ENCODE data around the gene SLAMF6.
"Not testable (repeated sequence)": the region's sequence is repeated elsewhere in the genome, so short reads cannot be mapped to it uniquely, and the experiment has no call there.

SLAMF6 gene

DNA sequence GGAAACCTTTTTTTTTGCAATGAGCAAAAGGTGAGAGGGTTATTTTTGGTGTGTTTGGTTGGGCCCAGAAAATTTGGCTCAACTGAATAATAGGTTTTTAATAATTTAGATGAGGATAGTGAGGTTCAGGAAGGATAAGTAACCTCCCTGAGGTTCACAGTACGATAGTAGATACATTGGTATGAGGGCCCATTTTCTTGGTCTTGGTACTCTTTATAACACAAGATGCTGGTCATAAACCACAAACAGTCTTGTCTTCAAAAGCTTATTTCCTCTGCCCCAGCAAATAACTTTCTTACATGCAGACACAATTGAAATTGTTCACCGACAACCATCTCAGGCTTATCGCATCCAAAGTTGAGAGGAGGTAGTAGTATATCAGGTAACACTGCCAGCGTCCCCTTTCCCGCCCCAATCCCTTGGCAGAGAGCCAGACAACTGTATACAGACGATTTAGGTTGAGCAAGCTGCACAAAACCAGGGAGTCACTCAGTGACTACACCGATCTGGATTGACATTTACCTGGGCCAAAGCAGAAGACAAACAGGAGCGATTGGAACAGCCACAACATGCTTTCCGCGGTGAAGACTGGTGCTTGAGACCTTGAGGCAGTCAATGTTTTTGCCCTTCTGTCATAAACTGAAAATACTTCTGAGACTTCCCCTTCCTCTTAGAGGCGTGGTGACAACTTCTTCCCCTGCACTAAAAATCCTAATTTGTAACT is at the start of gene SLAMF6:
TSS of gene SLAMF6 (minus strand) at position 634 of the 724 bp plus-strand sequence. CDS start at position 571, 63 bp downstream.
- no peaks in the 10 kb centered on the region for H3K9me3 ChIP-seq (ENCODE audit: control insufficient read depth, low read length)
- no peaks in the 10 kb centered on the region for H3K36me3 ChIP-seq (ENCODE audit: control insufficient read depth, insufficient read depth, low read length)
- peaks cover 16% of the 10 kb centered on the region for H3K4me1 ChIP-seq (ENCODE audit: control insufficient read depth, insufficient read depth, low read length)
- H3K27me3 ChIP-seq (ENCODE audit: control insufficient read depth, insufficient read depth, low read length): no peaks in the 10 kb centered on the region
- no peak within 1 kb of the TSS for H3K9ac ChIP-seq (ENCODE audit: low read length)
- H3K4me3 ChIP-seq (ENCODE audit: low read length): no peak within 1 kb of the TSS

DNA sequence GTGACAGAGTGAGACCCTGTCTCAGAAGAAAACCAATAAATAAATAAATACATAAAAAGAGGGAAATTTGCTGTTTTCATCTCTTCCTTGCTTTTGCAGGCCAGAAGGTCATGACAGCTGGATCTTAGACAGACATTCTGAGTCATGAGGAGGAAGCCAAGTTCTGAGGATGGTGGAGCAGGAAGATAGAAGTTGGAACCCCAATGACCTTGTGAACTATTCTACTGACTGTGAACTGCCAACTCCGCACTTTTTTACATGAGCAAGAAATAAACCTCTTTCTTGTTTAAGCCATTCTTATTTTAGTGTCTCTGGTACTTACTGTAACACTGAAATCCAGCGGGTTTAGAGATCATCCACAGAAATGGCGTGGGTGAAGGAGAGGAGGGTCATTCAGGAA is 47.8 kb upstream of the SLAMF6 start:
- H3K9me3 ChIP-seq (ENCODE audit: control insufficient read depth, low read length): no peaks in the 10 kb centered on the region
- H3K9ac ChIP-seq (ENCODE audit: low read length): no peak overlapping the region
- no peaks in the 10 kb centered on the region for H3K36me3 ChIP-seq (ENCODE audit: control insufficient read depth, insufficient read depth, low read length)
- no peak overlapping the region for H3K4me3 ChIP-seq (ENCODE audit: low read length)
- H3K4me1 ChIP-seq (ENCODE audit: control insufficient read depth, insufficient read depth, low read length): no peaks in the 10 kb centered on the region
- no peaks in the 10 kb centered on the region for H3K27me3 ChIP-seq (ENCODE audit: control insufficient read depth, insufficient read depth, low read length)

DNA sequence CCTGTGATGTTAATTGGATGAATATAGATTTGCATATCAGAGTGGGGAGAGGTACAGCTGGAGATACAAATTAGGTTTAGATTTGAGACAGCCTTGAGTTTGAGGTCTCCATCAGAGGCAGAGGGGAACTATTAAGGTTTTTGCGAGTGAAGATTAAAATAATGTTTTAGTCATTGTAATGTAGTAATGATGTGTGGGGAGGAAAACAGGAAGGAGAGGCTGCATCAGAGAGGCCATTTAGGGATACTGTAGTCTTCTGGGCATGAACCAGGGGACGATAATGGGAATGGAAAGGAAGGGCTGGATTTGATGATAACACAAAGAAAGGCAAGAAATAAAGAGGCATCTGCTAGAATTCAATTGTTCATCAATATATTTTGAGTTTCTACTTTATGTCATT is 46.8 kb upstream of the SLAMF6 start:
- Histone ChIP-seq H3K27me3 (ENCODE audit: control insufficient read depth, insufficient read depth, low read length) (no peaks in the 10 kb centered on the region), H3K9ac (ENCODE audit: low read length) (no peak overlapping the region), H3K4me1 (ENCODE audit: control insufficient read depth, insufficient read depth, low read length) (no peaks in the 10 kb centered on the region), H3K9me3 (ENCODE audit: control insufficient read depth, low read length) (no peaks in the 10 kb centered on the region), H3K36me3 (ENCODE audit: control insufficient read depth, insufficient read depth, low read length) (no peaks in the 10 kb centered on the region), H3K4me3 (ENCODE audit: low read length) (no peak overlapping the region)

DNA sequence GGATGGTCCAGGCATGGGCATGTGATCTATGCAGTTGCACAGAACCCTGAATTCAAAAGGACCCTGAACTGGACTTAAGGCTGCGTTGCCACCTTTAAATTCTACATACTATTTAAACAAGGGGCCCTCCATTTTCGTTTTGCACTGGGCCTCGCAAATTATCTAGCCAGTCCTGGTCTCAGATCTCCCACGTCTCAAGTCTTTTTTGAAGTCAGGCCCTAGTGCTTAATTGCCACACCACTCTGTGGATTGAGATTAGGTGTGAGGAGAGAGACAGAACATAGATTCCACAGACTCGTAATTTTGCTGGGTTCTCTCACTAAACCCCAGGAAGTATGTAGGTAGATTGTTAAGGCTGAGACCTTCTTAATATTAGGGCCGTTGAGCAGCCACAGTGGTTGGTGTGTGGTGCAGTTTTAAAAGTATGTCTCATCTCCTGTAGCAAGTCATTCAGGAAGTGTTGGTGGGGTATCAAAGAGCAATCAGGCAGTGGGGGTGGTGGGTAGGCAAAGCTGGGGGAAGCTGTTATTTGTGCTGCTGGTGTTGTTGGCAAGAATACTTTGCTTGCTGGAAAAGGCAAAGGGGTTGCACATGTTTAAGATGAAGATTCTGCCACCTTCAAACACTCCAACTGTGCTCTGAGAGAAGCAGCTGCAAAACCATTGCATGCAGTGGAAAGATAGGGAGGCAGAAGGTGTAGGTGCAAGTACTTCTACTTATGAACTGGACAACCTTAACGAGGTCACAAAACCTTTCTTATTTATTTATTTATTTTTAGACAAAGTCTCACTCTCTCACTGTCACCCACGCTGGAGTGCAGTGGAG is 45.0 kb upstream of the SLAMF6 start:
- Histone ChIP-seq H3K36me3 (ENCODE audit: control insufficient read depth, insufficient read depth, low read length) (no peaks in the 10 kb centered on the region), H3K27me3 (ENCODE audit: control insufficient read depth, insufficient read depth, low read length) (no peaks in the 10 kb centered on the region), H3K4me1 (ENCODE audit: control insufficient read depth, insufficient read depth, low read length) (no peaks in the 10 kb centered on the region), H3K4me3 (ENCODE audit: low read length) (no peak overlapping the region), H3K9me3 (ENCODE audit: control insufficient read depth, low read length) (no peaks in the 10 kb centered on the region), H3K9ac (ENCODE audit: low read length) (no peak overlapping the region)

DNA sequence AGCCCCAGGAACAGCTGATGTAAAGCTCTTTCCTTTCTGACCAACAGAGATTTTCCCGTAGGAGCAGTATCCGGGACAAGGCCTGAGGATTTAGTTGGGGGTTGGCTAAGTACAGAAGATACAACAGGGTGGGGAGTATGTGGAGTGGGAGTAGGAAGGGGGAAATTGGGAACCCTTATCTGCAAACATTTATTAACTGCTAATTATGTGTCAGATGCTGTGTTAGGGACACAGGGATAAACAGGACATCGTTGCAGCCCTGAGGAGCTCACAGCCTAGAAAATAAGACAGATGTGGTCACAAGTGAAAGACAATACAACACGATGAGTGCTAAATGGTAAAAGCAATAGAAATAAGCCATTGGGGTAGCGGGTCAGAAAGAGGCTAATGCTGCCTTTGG is 44.3 kb upstream of the SLAMF6 start:
- Histone ChIP-seq H3K4me1 (ENCODE audit: control insufficient read depth, insufficient read depth, low read length) (no peaks in the 10 kb centered on the region), H3K36me3 (ENCODE audit: control insufficient read depth, insufficient read depth, low read length) (no peaks in the 10 kb centered on the region), H3K4me3 (ENCODE audit: low read length) (no peak overlapping the region), H3K9me3 (ENCODE audit: control insufficient read depth, low read length) (no peaks in the 10 kb centered on the region), H3K27me3 (ENCODE audit: control insufficient read depth, insufficient read depth, low read length) (no peaks in the 10 kb centered on the region), H3K9ac (ENCODE audit: low read length) (no peak overlapping the region)

DNA sequence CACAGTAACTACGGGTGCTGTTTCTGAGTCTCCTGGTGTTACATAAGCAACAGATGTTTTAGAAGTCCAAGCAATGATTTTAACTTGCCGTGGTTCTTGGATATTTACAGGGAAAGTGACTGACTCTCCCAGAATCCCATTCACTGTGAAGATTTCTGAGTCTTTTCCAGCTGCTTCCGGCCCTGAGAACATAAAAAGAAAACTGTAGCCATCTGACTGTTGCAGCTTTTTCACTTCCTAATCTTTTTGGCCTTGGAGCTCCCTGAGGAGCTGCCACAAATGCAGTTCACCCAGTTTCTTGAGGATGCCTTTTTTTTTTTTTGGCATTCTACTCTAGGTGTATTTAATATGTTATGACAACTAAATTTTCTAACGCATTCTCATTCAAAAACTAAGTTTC is 42.5 kb upstream of the SLAMF6 start:
- Histone ChIP-seq H3K4me3 (ENCODE audit: low read length) (no peak overlapping the region), H3K9ac (ENCODE audit: low read length) (no peak overlapping the region), H3K36me3 (ENCODE audit: control insufficient read depth, insufficient read depth, low read length) (no peaks in the 10 kb centered on the region), H3K4me1 (ENCODE audit: control insufficient read depth, insufficient read depth, low read length) (no peaks in the 10 kb centered on the region), H3K9me3 (ENCODE audit: control insufficient read depth, low read length) (no peaks in the 10 kb centered on the region), H3K27me3 (ENCODE audit: control insufficient read depth, insufficient read depth, low read length) (no peaks in the 10 kb centered on the region)

DNA sequence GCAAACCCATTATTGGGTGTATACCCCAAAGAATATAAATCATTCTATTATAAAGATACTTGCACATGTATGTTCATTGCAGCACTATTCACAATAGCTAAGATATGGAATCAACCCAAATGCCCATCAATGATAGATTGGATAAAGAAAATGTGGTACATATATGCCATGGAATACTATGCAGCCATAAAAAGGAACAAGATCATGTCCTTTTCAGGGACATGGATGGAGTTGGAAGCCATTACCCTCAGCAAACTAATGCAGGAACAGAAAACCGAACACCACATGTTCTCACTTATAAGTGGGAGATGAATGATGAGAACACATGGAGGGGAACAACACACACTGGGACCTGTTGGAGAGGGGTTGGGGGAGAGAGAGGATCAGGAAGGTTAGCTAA is 40.2 kb upstream of the SLAMF6 start:
- H3K27me3 ChIP-seq (ENCODE audit: control insufficient read depth, insufficient read depth, low read length); H3K4me3 ChIP-seq (ENCODE audit: low read length); H3K4me1 ChIP-seq (ENCODE audit: control insufficient read depth, insufficient read depth, low read length); H3K9ac ChIP-seq (ENCODE audit: low read length); H3K36me3 ChIP-seq (ENCODE audit: control insufficient read depth, insufficient read depth, low read length); H3K9me3 ChIP-seq (ENCODE audit: control insufficient read depth, low read length): not testable (repeated sequence)

DNA sequence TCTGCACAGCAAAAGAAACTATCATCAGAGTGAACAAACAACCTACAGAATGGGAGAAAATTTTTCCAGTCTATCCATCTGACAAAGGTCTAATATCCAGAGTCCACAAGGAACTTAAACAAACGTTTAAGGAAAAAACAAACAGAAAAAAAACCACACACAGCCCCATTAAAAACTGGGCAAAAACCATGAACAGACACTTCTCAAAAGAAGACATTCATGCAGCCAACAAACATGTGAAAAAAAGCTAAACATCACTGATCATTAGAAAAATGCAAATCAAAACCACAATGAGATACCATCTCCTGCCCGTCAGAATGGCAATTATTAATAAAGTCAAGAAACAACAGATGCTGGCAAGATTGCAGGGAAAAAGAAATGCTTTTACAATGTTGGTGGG is 39.7 kb upstream of the SLAMF6 start:
- not testable (repeated sequence) for H3K4me1 ChIP-seq (ENCODE audit: control insufficient read depth, insufficient read depth, low read length); H3K36me3 ChIP-seq (ENCODE audit: control insufficient read depth, insufficient read depth, low read length); H3K9ac ChIP-seq (ENCODE audit: low read length); H3K4me3 ChIP-seq (ENCODE audit: low read length); H3K9me3 ChIP-seq (ENCODE audit: control insufficient read depth, low read length); H3K27me3 ChIP-seq (ENCODE audit: control insufficient read depth, insufficient read depth, low read length)

DNA sequence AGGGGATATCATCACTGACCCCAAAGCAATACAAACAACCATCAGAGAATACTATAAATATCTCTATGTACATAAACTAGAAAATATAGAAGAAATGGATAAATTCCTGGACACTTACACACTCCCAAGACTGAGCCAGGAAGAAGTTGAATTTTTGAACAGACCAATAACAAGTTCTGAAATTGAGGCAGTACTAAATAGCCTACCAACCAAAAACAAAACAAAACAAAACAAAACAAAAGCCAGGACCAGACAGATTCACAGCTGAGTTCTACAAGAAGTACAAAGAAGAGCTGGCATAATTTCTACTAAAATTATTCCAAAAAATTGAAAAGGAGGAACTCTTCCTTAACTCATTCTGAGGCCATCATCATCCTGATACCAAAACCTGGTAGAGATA is 37.8 kb upstream of the SLAMF6 start:
- no peak overlapping the region for H3K4me3 ChIP-seq (ENCODE audit: low read length)

DNA sequence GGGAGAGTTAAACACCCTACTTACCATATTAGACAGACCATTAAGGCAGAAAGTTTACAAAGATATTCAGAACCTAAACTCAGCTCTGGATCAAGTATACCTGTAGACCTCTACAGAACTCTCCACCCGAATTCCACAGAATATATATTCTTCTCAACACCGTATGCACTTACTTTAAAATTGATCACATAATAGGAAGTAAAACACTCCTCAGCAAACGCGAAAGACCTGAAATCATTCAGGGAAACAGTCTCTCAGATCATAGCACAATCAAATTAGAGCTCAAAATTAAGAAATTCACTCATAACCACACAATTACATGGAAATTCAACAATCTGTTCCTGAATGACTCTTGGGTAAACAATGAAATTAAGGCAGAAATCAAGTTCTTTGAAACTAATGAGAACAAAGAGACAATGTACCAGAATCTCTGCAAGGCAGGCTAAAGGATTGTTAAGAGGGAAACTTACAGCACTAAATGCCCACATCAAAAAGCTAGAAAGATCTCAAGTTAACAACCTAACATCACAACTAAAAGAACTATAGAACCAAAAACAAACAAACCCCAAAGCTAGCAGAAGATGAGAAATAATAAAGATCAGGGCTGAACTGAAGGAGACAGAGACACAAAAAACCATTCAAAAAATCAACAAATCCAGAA is 37.1 kb upstream of the SLAMF6 start:
- Histone ChIP-seq H3K9me3 (ENCODE audit: control insufficient read depth, low read length) (no peaks in the 10 kb centered on the region), H3K36me3 (ENCODE audit: control insufficient read depth, insufficient read depth, low read length) (no peaks in the 10 kb centered on the region), H3K4me1 (ENCODE audit: control insufficient read depth, insufficient read depth, low read length) (no peaks in the 10 kb centered on the region), H3K9ac (ENCODE audit: low read length) (no peak overlapping the region), H3K4me3 (ENCODE audit: low read length) (no peak overlapping the region), H3K27me3 (ENCODE audit: control insufficient read depth, insufficient read depth, low read length) (no peaks in the 10 kb centered on the region)

More for the DNA sequence above, 37.8 kb upstream of the SLAMF6 start:
- Histone ChIP-seq H3K27me3 (ENCODE audit: control insufficient read depth, insufficient read depth, low read length) (no peaks in the 10 kb centered on the region), H3K36me3 (ENCODE audit: control insufficient read depth, insufficient read depth, low read length) (no peaks in the 10 kb centered on the region), H3K4me1 (ENCODE audit: control insufficient read depth, insufficient read depth, low read length) (no peaks in the 10 kb centered on the region), H3K9me3 (ENCODE audit: control insufficient read depth, low read length) (no peaks in the 10 kb centered on the region), H3K9ac (ENCODE audit: low read length) (no peak overlapping the region)

DNA sequence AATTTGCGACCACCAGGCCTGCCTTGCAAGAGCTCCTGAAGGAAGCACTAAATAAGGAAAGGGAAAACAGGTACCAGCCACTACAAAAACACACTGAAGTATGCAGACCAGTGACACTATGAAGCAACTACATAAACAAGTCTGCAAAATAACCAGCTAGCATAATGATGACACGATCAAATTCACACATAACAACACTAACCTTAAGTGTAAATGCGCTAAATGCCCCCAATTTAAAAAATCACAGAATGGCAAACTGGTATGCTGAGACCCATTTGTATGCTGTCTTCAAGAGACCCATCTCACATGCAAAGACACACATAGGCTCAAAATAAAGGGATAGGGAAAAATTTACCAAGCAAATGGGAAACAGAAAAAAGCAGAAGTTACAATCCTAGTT is 36.4 kb upstream of the SLAMF6 start:
- not testable (repeated sequence) for H3K4me3 ChIP-seq (ENCODE audit: low read length); H3K9me3 ChIP-seq (ENCODE audit: control insufficient read depth, low read length); H3K9ac ChIP-seq (ENCODE audit: low read length); H3K4me1 ChIP-seq (ENCODE audit: control insufficient read depth, insufficient read depth, low read length); H3K27me3 ChIP-seq (ENCODE audit: control insufficient read depth, insufficient read depth, low read length); H3K36me3 ChIP-seq (ENCODE audit: control insufficient read depth, insufficient read depth, low read length)

DNA sequence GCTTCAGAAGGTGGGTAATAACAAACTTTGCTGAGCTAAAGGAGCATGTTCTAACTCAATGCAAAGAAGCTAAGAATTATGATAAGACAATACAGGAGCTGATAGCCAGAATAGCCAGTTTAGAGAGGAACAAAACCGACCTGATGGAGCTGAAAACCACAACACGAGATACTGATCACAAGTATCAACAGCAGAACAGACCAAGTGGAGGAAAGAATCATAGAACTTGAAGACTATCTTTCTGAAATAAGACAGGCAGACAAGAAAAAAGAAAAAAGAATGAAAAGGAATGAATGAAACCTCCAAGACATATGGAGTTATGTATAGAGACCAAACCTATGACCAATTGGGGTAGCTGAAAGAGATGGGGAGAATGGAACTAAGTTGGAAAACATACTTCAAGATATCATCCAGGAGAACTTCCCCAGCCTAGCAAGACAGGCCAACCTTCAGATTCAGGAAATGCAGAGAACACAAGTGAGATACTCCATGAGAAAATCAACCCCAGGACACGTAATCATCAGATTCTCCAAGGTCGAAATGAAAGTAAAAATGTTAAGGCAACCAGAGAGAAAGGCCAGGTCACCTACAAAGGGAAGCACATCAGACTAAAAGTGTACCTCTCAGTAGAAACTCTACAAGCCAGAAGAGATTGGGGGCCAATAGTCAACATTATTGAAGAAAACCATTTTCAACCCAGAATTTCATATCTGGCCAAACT is 35.8 kb upstream of the SLAMF6 start:
- Histone ChIP-seq H3K4me1 (ENCODE audit: control insufficient read depth, insufficient read depth, low read length) (no peaks in the 10 kb centered on the region), H3K9me3 (ENCODE audit: control insufficient read depth, low read length) (no peaks in the 10 kb centered on the region), H3K4me3 (ENCODE audit: low read length) (no peak overlapping the region), H3K27me3 (ENCODE audit: control insufficient read depth, insufficient read depth, low read length) (no peaks in the 10 kb centered on the region), H3K9ac (ENCODE audit: low read length) (no peak overlapping the region), H3K36me3 (ENCODE audit: control insufficient read depth, insufficient read depth, low read length) (no peaks in the 10 kb centered on the region)

Measured in mucosa of stomach (tissue), 1 donor.